GM12878 (cell line): Measurements from ENCODE around the gene DHX40. TPM values are rescaled to one million over a fixed set of nuclear protein-coding genes. Genes with fewer than 3 reads are reported as not detected.
"Not testable (repeated sequence)": the region's sequence is repeated elsewhere in the genome, so short reads cannot be mapped to it uniquely, and the experiment has no call there.

ENCODE experiments used
- ATAC-seq: fragments of 200-7000 bp; cut with Tn5 transposase; 3 replicates; pipeline ENCODE4 v1.9.1; 2020; ENCODE audit warnings: mild to moderate bottlenecking, moderate library complexity
- BruUV-seq: library from RNA; stranded (reverse); fragments of 400-500 nt; replicated peaks from 2 replicates; lab custom pipeline; 2021; lab: Mats Ljungman, UMichigan
- CTCF ChIA-PET: fragments of 300-600 bp; sonication (Branson Sonifier 250); formaldehyde crosslinking; extraction: SDS; loops from one replicate; lab custom pipeline; 2021; ENCODE audit warnings: inconsistent platforms; lab: Yijun Ruan, JAX
- POLR2A ChIA-PET: fragments of 350-600 bp; formaldehyde crosslinking; extraction: SDS; loops from one replicate; lab custom pipeline; 2021; ENCODE audit warnings: inconsistent platforms; lab: Charles Lee
- RAD21 ChIA-PET: fragments of 300-600 bp; sonication (Branson Sonifier 250); formaldehyde crosslinking; loops from one replicate; lab custom pipeline; 2023; ENCODE audit warnings: antibody characterized with exemption; ENCODE audit not compliant: unreplicated experiment; lab: Charles Lee
- SMC1A ChIA-PET: fragments of 300-600 bp; sonication (Branson Sonifier 250); formaldehyde crosslinking; loops from one replicate; lab custom pipeline; 2023; ENCODE audit not compliant: unreplicated experiment, uncharacterized antibody; lab: Charles Lee
- DNase-seq: peaks from one replicate; pipeline ENCODE4 v3.0.0-alpha.2; 2011; ENCODE audit warnings: low read depth, low spot score
- FAIRE-seq: peaks from 3 replicates; lab custom pipeline; 2011; peaks lifted over from hg19 to GRCh38; lab: Jason Lieb, UNC
- H2AFZ ChIP-seq: 2 replicates; pipeline ENCODE4 v1.6.0; 2011; ENCODE audit warnings: low read depth, low read length, control low read depth; ENCODE audit not compliant: control insufficient read depth
- H3K27ac ChIP-seq: 2 replicates; pipeline ENCODE4 v1.5.1; 2011; ENCODE audit warnings: control low read depth; ENCODE audit not compliant: control insufficient read depth, insufficient read depth
- H3K27me3 ChIP-seq, 2 experiments: replicated peaks in 1 of 2; 2 replicates each; pipeline versions ENCODE4 v1.6.0 to v1.6.1; 2011; ENCODE audit warnings: low read length in 1 of 2; ENCODE audit not compliant: control insufficient read depth in 2 of 2, insufficient read depth in 2 of 2
- H3K36me3 ChIP-seq, 2 experiments: 2 replicates each; pipeline ENCODE4 v1.5.1; 2011; ENCODE audit warnings: low read length in 1 of 2; ENCODE audit not compliant: control insufficient read depth in 2 of 2, insufficient read depth in 2 of 2
- H3K4me1 ChIP-seq: 2 replicates; pipeline ENCODE4 v1.6.1; 2011; ENCODE audit warnings: mild to moderate bottlenecking, low read length, moderate library complexity, mixed read lengths; ENCODE audit not compliant: control insufficient read depth, insufficient read depth
- H3K4me2 ChIP-seq: 2 replicates; pipeline ENCODE4 v1.6.0; 2011; ENCODE audit warnings: control low read depth; ENCODE audit not compliant: control insufficient read depth, insufficient read depth
- H3K4me3 ChIP-seq: fragments of 200-600 bp; sonication (generic); 2 replicates; pipeline ENCODE4 v1.5.1; 2016
- H3K79me2 ChIP-seq: 2 replicates; pipeline ENCODE4 v1.6.0; 2011; ENCODE audit warnings: low read length; ENCODE audit not compliant: control insufficient read depth, insufficient read depth
- H3K9ac ChIP-seq: 2 replicates; pipeline ENCODE4 v1.8.0; 2011; ENCODE audit warnings: low read length, control low read depth, mixed read lengths; ENCODE audit not compliant: control insufficient read depth, insufficient read depth
- H3K9me3 ChIP-seq: replicated peaks from 3 replicates; pipeline ENCODE4 v1.5.1; 2011; ENCODE audit warnings: mild to moderate bottlenecking, low read length; ENCODE audit not compliant: control insufficient read depth, insufficient read depth
- H4K20me1 ChIP-seq: 2 replicates; pipeline ENCODE4 v1.6.0; 2011; ENCODE audit not compliant: control insufficient read depth, insufficient read depth
- EZH2 ChIP-seq: IDR thresholded peaks from 2 replicates; pipeline ENCODE4 v1.6.1; 2012; ENCODE audit warnings: low read depth, mild to moderate bottlenecking, control low read depth, inconsistent platforms, low read length, borderline replicate concordance; ENCODE audit not compliant: control insufficient read depth
- WGBS: methylation state at CpG from one replicate; pipeline ENCODE4 v1.1.6; 2016; ENCODE audit warnings: low lambda C conversion rate; ENCODE audit not compliant: insufficient replicate concordance, insufficient coverage; ENCODE audit errors: missing lambda C conversion rate; 5-methylcytosine and 5-hydroxymethylcytosine counted together
- in situ Hi-C: fragments of 300-500 bp; cut with MboI; formaldehyde crosslinking; loops from 9 replicates; pipeline ENCODE4 v1.14.3; 2018; ENCODE audit warnings: mixed read lengths
- intact Hi-C: fragments of 100-400 bp; cut with micrococcal nuclease; formaldehyde crosslinking; loops from one replicate; pipeline ENCODE4 v1.14.2; 2022; ENCODE audit not compliant: unreplicated experiment
- polyA plus RNA-seq, 11 experiments: library from polyadenylated mRNA; depleted of rRNA in 4 of 11; unstranded in 6 of 11; stranded (reverse) in 5 of 11; fragments of >200 nt; fragmentation: Nextera tagmentation in 4 of 11; fragmentation: Illumina TruSeq in 1 of 11; extraction: Ambion mirVana in 4 of 11; extraction: Trizol in 1 of 11; gene quantifications; 1 replicate in 1 of 11; 2 replicates in 10 of 11; pipeline versions ENCODE4 v1.2.1 to v1.2.3, GENCODE V29; 2011 to 2016; ENCODE audit warnings: inconsistent platforms in 2 of 11, missing spikeins in 2 of 11, low read depth in 1 of 11
- small RNA-seq: library from RNA; depleted of rRNA; stranded (forward); fragments of <200 nt; gene quantifications from one replicate; pipeline ENCODE3, GENCODE V24; 2014
- total RNA-seq, 4 experiments: library from RNA; depleted of rRNA in 3 of 4; stranded (reverse); fragments of >200 nt in 3 of 4; fragmentation: Illumina TruSeq in 1 of 4; extraction: Trizol in 1 of 4; gene quantifications; 2 replicates each; pipeline versions ENCODE4 v1.2.1 to v1.2.3, GENCODE V29; 2013 to 2021

The DHX40 gene
- total and polyA plus RNA-seq, 10 of the 15 experiments (the other 5 are each of a cell fraction or from before 2014, with no cell fraction given), result 4.8 to 29.2 (median 12.0) TPM

- TF ChIP-seq EZH2, result no peak
- TF ChIP-seq, all 136 proteins: peak for 0
Observed at GRCh38 chr17:59652119-59652518, 86.7 kb downstream of the DHX40 start (continued).

- POLR2A ChIA-PET, result interaction anchor here (0.7 kb wide), 1 partner anchor 25 kb away, joined by 6 read pairs; no protein-coding TSS in a partner anchor
- SMC1A ChIA-PET, result interaction anchor here (1.2 to 1.9 kb wide), 3 partner anchors 29 to 203 kb away, joined by 3 to 6 read pairs (median 4); no protein-coding TSS in a partner anchor
- FAIRE-seq, DNase-seq, H3K9me3 ChIP-seq, H3K27me3 ChIP-seq, H3K9ac ChIP-seq, H2AFZ ChIP-seq, H4K20me1 ChIP-seq, BruUV-seq, ATAC-seq, H3K4me1 ChIP-seq, in situ Hi-C loops, H3K4me3 ChIP-seq, H3K79me2 ChIP-seq, intact Hi-C loops, H3K27ac ChIP-seq, H3K4me2 ChIP-seq: not testable (repeated sequence)
- WGBS, result 98% methylated on average over 7 of the region's 7 CpGs
- CTCF ChIA-PET, result interaction anchor here (0.5 to 1.8 kb wide), 5 partner anchors 10 to 548 kb away, joined by 3 to 4 read pairs (median 4); no protein-coding TSS in a partner anchor
- peaks cover 2 to 39% of the 10 kb centered on the region in 2 experiments; a peak in 3 of 4 replicates for H3K36me3 ChIP-seq
- RAD21 ChIA-PET, result interaction anchor here (1.5 kb wide), 1 partner anchor 14 kb away, joined by 6 read pairs; no protein-coding TSS in a partner anchor
Observed at GRCh38 chr17:59656624-59657023, 91.2 kb downstream of the DHX40 start.

Small RNA genes lying within 50 kb of the gene (small RNA-seq; reads per million reads assigned to genes)
- gene RNU4-13P, result not detected

Other genes with a start within 250 kb of the DHX40 start
- 0.45 and 0.71 TPM in 2 replicates for gene YPEL2, start 234.0 kb upstream of the DHX40 start, total RNA-seq (2014; rRNA removed)
- gene YPEL2, start 234.0 kb upstream of the DHX40 start, total RNA-seq (2014; rRNA removed; fragmentation: Illumina TruSeq; extraction: Trizol), result 0.63 and 0.64 TPM in 2 replicates
- 0.69 and 0.92 TPM in 2 replicates for gene YPEL2, start 234.0 kb upstream of the DHX40 start, total RNA-seq (2021)
- gene YPEL2, start 234.0 kb upstream of the DHX40 start, polyA plus RNA-seq (2011; rRNA removed), result 8.1 and 8.3 TPM in 2 replicates
- gene YPEL2, start 234.0 kb upstream of the DHX40 start, polyA plus RNA-seq (2014; fragmentation: Illumina TruSeq; extraction: Trizol), result 0.55 and 0.76 TPM in 2 replicates
- under 1 TPM; 0.11 to 0.18 TPM for gene YPEL2, start 234.0 kb upstream of the DHX40 start, polyA plus RNA-seq (2014; fragmentation: Nextera tagmentation; extraction: Ambion mirVana)
- gene YPEL2, start 234.0 kb upstream of the DHX40 start, polyA plus RNA-seq (2014; rRNA removed), result 0.41 and 0.47 TPM in 2 replicates
- gene YPEL2, start 234.0 kb upstream of the DHX40 start, polyA plus RNA-seq (2016; fragmentation: Nextera tagmentation; extraction: Ambion mirVana), result under 1 TPM; 0.15 to 0.51 TPM
- gene CLTC, start 54.3 kb downstream of the DHX40 start, total RNA-seq (2014; rRNA removed), result 120 and 137 TPM in 2 replicates
- 139 and 141 TPM in 2 replicates for gene CLTC, start 54.3 kb downstream of the DHX40 start, total RNA-seq (2014; rRNA removed; fragmentation: Illumina TruSeq; extraction: Trizol)
- gene CLTC, start 54.3 kb downstream of the DHX40 start, total RNA-seq (2021), result 178 and 188 TPM in 2 replicates
- 140 and 178 TPM in 2 replicates for gene CLTC, start 54.3 kb downstream of the DHX40 start, polyA plus RNA-seq (2011; rRNA removed)
- gene CLTC, start 54.3 kb downstream of the DHX40 start, polyA plus RNA-seq (2014; fragmentation: Illumina TruSeq; extraction: Trizol), result 105 and 110 TPM in 2 replicates
- 10 to 100 TPM; 93.0 to 94.3 TPM for gene CLTC, start 54.3 kb downstream of the DHX40 start, polyA plus RNA-seq (2014; fragmentation: Nextera tagmentation; extraction: Ambion mirVana)
- 60.3 and 77.5 TPM in 2 replicates for gene CLTC, start 54.3 kb downstream of the DHX40 start, polyA plus RNA-seq (2014; rRNA removed)
- gene CLTC, start 54.3 kb downstream of the DHX40 start, polyA plus RNA-seq (2016; fragmentation: Nextera tagmentation; extraction: Ambion mirVana), result 100 to 1,000 TPM; 156 to 179 TPM
- gene PTRH2, start 141.8 kb downstream of the DHX40 start, total RNA-seq (2014; rRNA removed), result 47.0 and 48.7 TPM in 2 replicates
- gene PTRH2, start 141.8 kb downstream of the DHX40 start, total RNA-seq (2014; rRNA removed; fragmentation: Illumina TruSeq; extraction: Trizol), result 38.3 and 38.8 TPM in 2 replicates
- 37.7 and 41.7 TPM in 2 replicates for gene PTRH2, start 141.8 kb downstream of the DHX40 start, total RNA-seq (2021)
- gene PTRH2, start 141.8 kb downstream of the DHX40 start, polyA plus RNA-seq (2011; rRNA removed), result 81.6 and 94.8 TPM in 2 replicates
- gene PTRH2, start 141.8 kb downstream of the DHX40 start, polyA plus RNA-seq (2014; fragmentation: Illumina TruSeq; extraction: Trizol), result 73.0 and 84.6 TPM in 2 replicates
- gene PTRH2, start 141.8 kb downstream of the DHX40 start, polyA plus RNA-seq (2014; fragmentation: Nextera tagmentation; extraction: Ambion mirVana), result 100 to 1,000 TPM; 128 to 156 TPM
- gene PTRH2, start 141.8 kb downstream of the DHX40 start, polyA plus RNA-seq (2014; rRNA removed), result 62.5 and 67.5 TPM in 2 replicates
- gene PTRH2, start 141.8 kb downstream of the DHX40 start, polyA plus RNA-seq (2016; fragmentation: Nextera tagmentation; extraction: Ambion mirVana), result 10 to 100 TPM; 58.0 to 59.3 TPM
- 135 and 169 TPM in 2 replicates for gene VMP1, start 142.0 kb downstream of the DHX40 start, total RNA-seq (2014; rRNA removed)
- 150 and 160 TPM in 2 replicates for gene VMP1, start 142.0 kb downstream of the DHX40 start, total RNA-seq (2014; rRNA removed; fragmentation: Illumina TruSeq; extraction: Trizol)
- gene VMP1, start 142.0 kb downstream of the DHX40 start, total RNA-seq (2021), result 132 and 139 TPM in 2 replicates
- 171 and 218 TPM in 2 replicates for gene VMP1, start 142.0 kb downstream of the DHX40 start, polyA plus RNA-seq (2011; rRNA removed)
- gene VMP1, start 142.0 kb downstream of the DHX40 start, polyA plus RNA-seq (2014; fragmentation: Illumina TruSeq; extraction: Trizol), result 121 and 153 TPM in 2 replicates
- 100 to 1,000 TPM; 130 to 199 TPM for gene VMP1, start 142.0 kb downstream of the DHX40 start, polyA plus RNA-seq (2014; fragmentation: Nextera tagmentation; extraction: Ambion mirVana)
- gene VMP1, start 142.0 kb downstream of the DHX40 start, polyA plus RNA-seq (2014; rRNA removed), result 78.0 and 88.4 TPM in 2 replicates
- gene VMP1, start 142.0 kb downstream of the DHX40 start, polyA plus RNA-seq (2016; fragmentation: Nextera tagmentation; extraction: Ambion mirVana), result 100 to 1,000 TPM; 107 to 111 TPM